Stimulated activated CD8-positive, alpha-beta memory T cell treated with anti-CD3 and anti-CD28 coated beads, Interleukin-4, amount 100 ng/mL, for 1 hour (primary cell): Measurements from ENCODE around the gene KLHL25.
"Not testable (repeated sequence)": the region's sequence is repeated elsewhere in the genome, so short reads cannot be mapped to it uniquely, and the experiment has no call there.

Experiments
- DNase-seq, 2 donors: peaks; one replicate each; pipeline ENCODE4 v3.0.0-alpha.2; 2020; ENCODE audit warnings: low read depth in 2 of 2, low spot score in 1 of 2

KLHL25 gene

GRCh38 chr15:85794598-85795336 lies at the start of gene KLHL25:
Gene KLHL25, minus strand, starts transcription at chr15:85794925. Its CDS starts 25,115 bp downstream, at chr15:85769810.
- peak; percentile 64 to 85 for DNase-seq

- no peak for DNase-seq
Measured at GRCh38 chr15:85840802-85841152, 46.1 kb upstream of the KLHL25 start.

GRCh38 chr15:85840079-85840801 lies 45.5 kb upstream of the KLHL25 start:
- DNase-seq, result peak; percentile 58

GRCh38 chr15:85839643-85840042 lies 44.9 kb upstream of the KLHL25 start:
- DNase-seq, result no peak

- no peak for DNase-seq
Measured at GRCh38 chr15:85838655-85839054, 43.9 kb upstream of the KLHL25 start.

GRCh38 chr15:85837881-85838280 lies 43.2 kb upstream of the KLHL25 start:
- DNase-seq, result no peak

GRCh38 chr15:85837011-85837433 lies 42.3 kb upstream of the KLHL25 start:
- DNase-seq, result no peak

GRCh38 chr15:85834651-85835050 lies 39.9 kb upstream of the KLHL25 start:
- no peak for DNase-seq

- DNase-seq, result no peak
Measured at GRCh38 chr15:85832394-85832793, 37.7 kb upstream of the KLHL25 start.

GRCh38 chr15:85831415-85832113 lies 36.8 kb upstream of the KLHL25 start:
- DNase-seq, result no peak

GRCh38 chr15:85829754-85830153 lies 35.0 kb upstream of the KLHL25 start:
- DNase-seq, result not testable (repeated sequence)

GRCh38 chr15:85828874-85829273 lies 34.1 kb upstream of the KLHL25 start:
- no peak for DNase-seq

GRCh38 chr15:85828126-85828525 lies 33.4 kb upstream of the KLHL25 start:
- no peak for DNase-seq

- no peak for DNase-seq
Measured at GRCh38 chr15:85826756-85827515, 32.2 kb upstream of the KLHL25 start.

GRCh38 chr15:85825719-85826118 lies 31.0 kb upstream of the KLHL25 start:
- DNase-seq, result no peak

- no peak for DNase-seq
Measured at GRCh38 chr15:85825118-85825517, 30.4 kb upstream of the KLHL25 start.

- no peak for DNase-seq
Measured at GRCh38 chr15:85821545-85821944, 26.8 kb upstream of the KLHL25 start.

- no peak for DNase-seq
Measured at GRCh38 chr15:85819938-85820337, 25.2 kb upstream of the KLHL25 start.

- DNase-seq, result no peak
Measured at GRCh38 chr15:85813234-85813633, 18.5 kb upstream of the KLHL25 start.

- DNase-seq, result no peak
Measured at GRCh38 chr15:85810075-85810474, 15.3 kb upstream of the KLHL25 start.

- no peak for DNase-seq
Measured at GRCh38 chr15:85805420-85805819, 10.7 kb upstream of the KLHL25 start.
